GM12878 (cell line): ENCODE data around the gene WDR41. TPM values are rescaled to one million over a fixed set of nuclear protein-coding genes. Genes with fewer than 3 reads are reported as not detected.

Experiments
- ATAC-seq: fragments of 200-7000 bp; cut with Tn5 transposase; 3 replicates; pipeline ENCODE4 v1.9.1; 2020; ENCODE audit warnings: mild to moderate bottlenecking, moderate library complexity
- BruUV-seq: library from RNA; stranded (reverse); fragments of 400-500 nt; replicated peaks from 2 replicates; lab custom pipeline; 2021; lab: Mats Ljungman, UMichigan
- CTCF ChIA-PET: fragments of 300-600 bp; sonication (Branson Sonifier 250); formaldehyde crosslinking; extraction: SDS; loops from one replicate; lab custom pipeline; 2021; ENCODE audit warnings: inconsistent platforms; lab: Yijun Ruan, JAX
- POLR2A ChIA-PET: fragments of 350-600 bp; formaldehyde crosslinking; extraction: SDS; loops from one replicate; lab custom pipeline; 2021; ENCODE audit warnings: inconsistent platforms; lab: Charles Lee
- RAD21 ChIA-PET: fragments of 300-600 bp; sonication (Branson Sonifier 250); formaldehyde crosslinking; loops from one replicate; lab custom pipeline; 2023; ENCODE audit warnings: antibody characterized with exemption; ENCODE audit not compliant: unreplicated experiment; lab: Charles Lee
- SMC1A ChIA-PET: fragments of 300-600 bp; sonication (Branson Sonifier 250); formaldehyde crosslinking; loops from one replicate; lab custom pipeline; 2023; ENCODE audit not compliant: unreplicated experiment, uncharacterized antibody; lab: Charles Lee
- DNase-seq: peaks from one replicate; pipeline ENCODE4 v3.0.0-alpha.2; 2011; ENCODE audit warnings: low read depth, low spot score
- FAIRE-seq: peaks from 3 replicates; lab custom pipeline; 2011; peaks lifted over from hg19 to GRCh38; lab: Jason Lieb, UNC
- H2AFZ ChIP-seq: 2 replicates; pipeline ENCODE4 v1.6.0; 2011; ENCODE audit warnings: low read depth, low read length, control low read depth; ENCODE audit not compliant: control insufficient read depth
- H3K27ac ChIP-seq: 2 replicates; pipeline ENCODE4 v1.5.1; 2011; ENCODE audit warnings: control low read depth; ENCODE audit not compliant: control insufficient read depth, insufficient read depth
- H3K27me3 ChIP-seq, 2 experiments: replicated peaks in 1 of 2; 2 replicates each; pipeline versions ENCODE4 v1.6.0 to v1.6.1; 2011; ENCODE audit warnings: low read length in 1 of 2; ENCODE audit not compliant: control insufficient read depth in 2 of 2, insufficient read depth in 2 of 2
- H3K36me3 ChIP-seq, 2 experiments: 2 replicates each; pipeline ENCODE4 v1.5.1; 2011; ENCODE audit warnings: low read length in 1 of 2; ENCODE audit not compliant: control insufficient read depth in 2 of 2, insufficient read depth in 2 of 2
- H3K4me1 ChIP-seq: 2 replicates; pipeline ENCODE4 v1.6.1; 2011; ENCODE audit warnings: mild to moderate bottlenecking, low read length, moderate library complexity, mixed read lengths; ENCODE audit not compliant: control insufficient read depth, insufficient read depth
- H3K4me2 ChIP-seq: 2 replicates; pipeline ENCODE4 v1.6.0; 2011; ENCODE audit warnings: control low read depth; ENCODE audit not compliant: control insufficient read depth, insufficient read depth
- H3K4me3 ChIP-seq: fragments of 200-600 bp; sonication (generic); 2 replicates; pipeline ENCODE4 v1.5.1; 2016
- H3K79me2 ChIP-seq: 2 replicates; pipeline ENCODE4 v1.6.0; 2011; ENCODE audit warnings: low read length; ENCODE audit not compliant: control insufficient read depth, insufficient read depth
- H3K9ac ChIP-seq: 2 replicates; pipeline ENCODE4 v1.8.0; 2011; ENCODE audit warnings: low read length, control low read depth, mixed read lengths; ENCODE audit not compliant: control insufficient read depth, insufficient read depth
- H3K9me3 ChIP-seq: replicated peaks from 3 replicates; pipeline ENCODE4 v1.5.1; 2011; ENCODE audit warnings: mild to moderate bottlenecking, low read length; ENCODE audit not compliant: control insufficient read depth, insufficient read depth
- H4K20me1 ChIP-seq: 2 replicates; pipeline ENCODE4 v1.6.0; 2011; ENCODE audit not compliant: control insufficient read depth, insufficient read depth
- BCL11A ChIP-seq: IDR thresholded peaks from 2 replicates; pipeline ENCODE4 v1.6.1; 2011; ENCODE audit warnings: low read depth, low read length
- CREB1 ChIP-seq: IDR thresholded peaks from 2 replicates; pipeline ENCODE4 v1.6.1; 2012; ENCODE audit warnings: low read depth, mild to moderate bottlenecking, inconsistent platforms
- DPF2 ChIP-seq: fragments of 450-650 bp; IDR thresholded peaks from 2 replicates; pipeline ENCODE4 v1.6.1; 2017; ENCODE audit warnings: mild to moderate bottlenecking
- GATAD2B ChIP-seq: fragments of 450-650 bp; conservative IDR thresholded peaks from 2 replicates; pipeline ENCODE4 v1.6.1; 2017; ENCODE audit warnings: low read depth, mild to moderate bottlenecking, moderate library complexity
- JUNB ChIP-seq: IDR thresholded peaks from 2 replicates; pipeline ENCODE4 v1.6.1; 2016; ENCODE audit warnings: antibody characterized with exemption, mild to moderate bottlenecking
- MTA2 ChIP-seq: fragments of 450-650 bp; IDR thresholded peaks from 2 replicates; pipeline ENCODE4 v1.6.1; 2016; ENCODE audit warnings: low read depth, mild to moderate bottlenecking, moderate library complexity
- NRF1 ChIP-seq: conservative IDR thresholded peaks from 2 replicates; pipeline ENCODE4 v1.6.1; 2011; ENCODE audit warnings: mild to moderate bottlenecking, low read depth, low read length, improper control_type of control experiment
- POLR2AphosphoS5 ChIP-seq: IDR thresholded peaks from 2 replicates; pipeline ENCODE4 v1.6.1; 2011; ENCODE audit warnings: mild to moderate bottlenecking, low read length, inconsistent platforms
- RELB ChIP-seq: fragments of 450-650 bp; IDR thresholded peaks from 2 replicates; pipeline ENCODE4 v1.6.1; 2017; ENCODE audit warnings: low read depth, mild to moderate bottlenecking, moderate library complexity
- SRF ChIP-seq, 2 experiments: IDR thresholded peaks; 2 replicates each; pipeline ENCODE4 v1.6.1; 2011; ENCODE audit warnings: low read depth in 2 of 2, low read length in 2 of 2, mild to moderate bottlenecking in 1 of 2, moderate library complexity in 1 of 2
- WGBS: methylation state at CpG from one replicate; pipeline ENCODE4 v1.1.6; 2016; ENCODE audit warnings: low lambda C conversion rate; ENCODE audit not compliant: insufficient replicate concordance, insufficient coverage; ENCODE audit errors: missing lambda C conversion rate; 5-methylcytosine and 5-hydroxymethylcytosine counted together
- in situ Hi-C: fragments of 300-500 bp; cut with MboI; formaldehyde crosslinking; loops from 9 replicates; pipeline ENCODE4 v1.14.3; 2018; ENCODE audit warnings: mixed read lengths
- intact Hi-C: fragments of 100-400 bp; cut with micrococcal nuclease; formaldehyde crosslinking; loops from one replicate; pipeline ENCODE4 v1.14.2; 2022; ENCODE audit not compliant: unreplicated experiment
- polyA plus RNA-seq, 11 experiments: library from polyadenylated mRNA; depleted of rRNA in 4 of 11; unstranded in 6 of 11; stranded (reverse) in 5 of 11; fragments of >200 nt; fragmentation: Nextera tagmentation in 4 of 11; fragmentation: Illumina TruSeq in 1 of 11; extraction: Ambion mirVana in 4 of 11; extraction: Trizol in 1 of 11; gene quantifications; 1 replicate in 1 of 11; 2 replicates in 10 of 11; pipeline versions ENCODE4 v1.2.1 to v1.2.3, GENCODE V29; 2011 to 2016; ENCODE audit warnings: inconsistent platforms in 2 of 11, missing spikeins in 2 of 11, low read depth in 1 of 11
- total RNA-seq, 4 experiments: library from RNA; depleted of rRNA in 3 of 4; stranded (reverse); fragments of >200 nt in 3 of 4; fragmentation: Illumina TruSeq in 1 of 4; extraction: Trizol in 1 of 4; gene quantifications; 2 replicates each; pipeline versions ENCODE4 v1.2.1 to v1.2.3, GENCODE V29; 2013 to 2021
- TF ChIP-seq, protein P1 (sequence below): IDR thresholded peaks from 2 replicates; pipeline ENCODE4 v1.6.1; 2012; ENCODE audit warnings: low read depth, low read length, improper control_type of control experiment

WDR41 gene
- total and polyA plus RNA-seq, 10 of the 15 experiments (the other 5 are each of a cell fraction or from before 2014, with no cell fraction given): 60.0 to 124 (median 84.4) TPM

DNA sequence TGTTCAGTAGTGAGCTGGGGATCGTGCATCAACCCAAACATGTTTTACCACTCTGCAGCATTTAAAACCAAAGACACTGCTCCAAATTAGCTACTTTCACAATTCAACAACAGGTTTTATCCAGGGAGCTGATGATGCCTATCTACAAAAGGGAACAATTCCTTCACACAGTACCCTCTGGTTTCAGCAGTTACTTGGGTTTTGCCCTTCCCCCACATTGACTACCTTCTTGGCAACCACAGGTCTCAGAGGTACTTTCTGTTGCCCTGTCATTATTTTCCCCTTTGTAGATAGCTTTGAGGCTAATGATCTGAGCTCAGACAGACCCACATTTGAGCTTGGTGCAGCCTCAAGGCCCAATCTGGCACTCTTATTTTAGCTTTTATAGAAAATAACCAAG is 96.1 kb downstream of the WDR41 start (continued):
- TF ChIP-seq POLR2AphosphoS5 (no peak), CREB1 (no peak), BCL11A (peak; percentile 65; the same call in 1 of the 2 replicates), GATAD2B (peak; percentile 65; the same call in 1 of the 2 replicates), JUNB (no peak), RELB (peak; percentile 83), NRF1 (no peak), SRF (IDR thresholded peaks at IDR 0.05; ENCODE audit: low read depth in 2 of 2, low read length in 2 of 2) (no peak), MTA2 (peak; percentile 84), DPF2 (0 out of 2 replicates have a peak, but pooled peaks have one; percentile 37)
- TF ChIP-seq, protein P1, sequence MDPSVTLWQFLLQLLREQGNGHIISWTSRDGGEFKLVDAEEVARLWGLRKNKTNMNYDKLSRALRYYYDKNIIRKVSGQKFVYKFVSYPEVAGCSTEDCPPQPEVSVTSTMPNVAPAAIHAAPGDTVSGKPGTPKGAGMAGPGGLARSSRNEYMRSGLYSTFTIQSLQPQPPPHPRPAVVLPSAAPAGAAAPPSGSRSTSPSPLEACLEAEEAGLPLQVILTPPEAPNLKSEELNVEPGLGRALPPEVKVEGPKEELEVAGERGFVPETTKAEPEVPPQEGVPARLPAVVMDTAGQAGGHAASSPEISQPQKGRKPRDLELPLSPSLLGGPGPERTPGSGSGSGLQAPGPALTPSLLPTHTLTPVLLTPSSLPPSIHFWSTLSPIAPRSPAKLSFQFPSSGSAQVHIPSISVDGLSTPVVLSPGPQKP: no peak

DNA sequence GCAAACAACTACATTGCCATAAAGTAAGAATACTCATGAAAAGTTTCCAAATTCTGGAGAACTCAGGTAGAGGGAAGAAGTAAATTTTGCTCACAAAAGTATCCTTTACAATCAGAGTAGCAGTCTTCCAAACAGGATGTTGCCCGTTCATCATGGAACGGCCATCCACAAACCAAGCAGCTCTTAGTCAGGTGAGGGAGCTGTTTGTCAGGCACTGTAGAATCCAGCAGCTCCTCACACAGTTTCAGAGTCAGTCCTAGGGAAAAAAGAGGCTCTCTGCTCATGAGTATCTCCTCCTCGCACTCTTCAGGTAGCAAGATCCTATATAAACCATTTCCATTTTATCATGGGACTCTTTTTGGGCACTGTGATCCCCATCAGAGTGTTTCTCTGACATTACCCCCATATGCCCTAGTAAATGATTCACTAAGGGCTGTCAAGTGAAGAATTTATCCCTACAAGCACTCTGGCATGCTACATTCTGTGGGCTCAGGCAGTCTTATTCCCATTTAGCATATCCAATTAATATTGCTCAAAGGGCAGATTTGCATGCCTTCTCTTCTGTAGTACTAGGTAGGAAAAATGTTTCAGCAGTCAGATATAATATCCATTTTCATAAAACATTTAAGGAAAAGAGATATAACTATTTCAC is 97.9 kb downstream of the WDR41 start:
- no peaks in the 10 kb centered on the region for H3K9me3 ChIP-seq
- H3K27ac ChIP-seq: no peak overlapping the region
- in situ Hi-C loops: no loop called here
- no peak overlapping the region for H3K4me2 ChIP-seq
- CTCF ChIA-PET: no interaction called here
- no peaks in the 10 kb centered on the region for H3K4me1 ChIP-seq
- no peak for TF ChIP-seq DPF2
- H2AFZ ChIP-seq: no peak overlapping the region
- no peaks in the 10 kb centered on the region for H3K27me3 ChIP-seq
- ATAC-seq: no peak
- no peak overlapping the region for H3K4me3 ChIP-seq
- intact Hi-C loops: no loop called here
- POLR2A ChIA-PET: no interaction called here
- 83% methylated on average over 3 of the region's 3 CpGs for WGBS
- H3K36me3 ChIP-seq: no peaks in the 10 kb centered on the region
- no peak for DNase-seq
- H3K9ac ChIP-seq: no peak overlapping the region
- RAD21 ChIA-PET: no interaction called here
- H4K20me1 ChIP-seq: no peaks in the 10 kb centered on the region
- no peak for FAIRE-seq
- SMC1A ChIA-PET: no interaction called here
- H3K79me2 ChIP-seq: no peaks in the 10 kb centered on the region
- BruUV-seq: no TSS peak
